GM19043 (cell line): ENCODE data around the gene COX4I2.
"Not testable (repeated sequence)": the region's sequence is repeated elsewhere in the genome, so short reads cannot be mapped to it uniquely, and the experiment has no call there.

Source experiments
- ATAC-seq: cut with Tn5 transposase; IDR thresholded peaks from one replicate; pipeline ENCODE4 v1.9.1; 2021; ENCODE audit warnings: low read depth; ENCODE audit not compliant: unreplicated experiment

Gene COX4I2

DNA sequence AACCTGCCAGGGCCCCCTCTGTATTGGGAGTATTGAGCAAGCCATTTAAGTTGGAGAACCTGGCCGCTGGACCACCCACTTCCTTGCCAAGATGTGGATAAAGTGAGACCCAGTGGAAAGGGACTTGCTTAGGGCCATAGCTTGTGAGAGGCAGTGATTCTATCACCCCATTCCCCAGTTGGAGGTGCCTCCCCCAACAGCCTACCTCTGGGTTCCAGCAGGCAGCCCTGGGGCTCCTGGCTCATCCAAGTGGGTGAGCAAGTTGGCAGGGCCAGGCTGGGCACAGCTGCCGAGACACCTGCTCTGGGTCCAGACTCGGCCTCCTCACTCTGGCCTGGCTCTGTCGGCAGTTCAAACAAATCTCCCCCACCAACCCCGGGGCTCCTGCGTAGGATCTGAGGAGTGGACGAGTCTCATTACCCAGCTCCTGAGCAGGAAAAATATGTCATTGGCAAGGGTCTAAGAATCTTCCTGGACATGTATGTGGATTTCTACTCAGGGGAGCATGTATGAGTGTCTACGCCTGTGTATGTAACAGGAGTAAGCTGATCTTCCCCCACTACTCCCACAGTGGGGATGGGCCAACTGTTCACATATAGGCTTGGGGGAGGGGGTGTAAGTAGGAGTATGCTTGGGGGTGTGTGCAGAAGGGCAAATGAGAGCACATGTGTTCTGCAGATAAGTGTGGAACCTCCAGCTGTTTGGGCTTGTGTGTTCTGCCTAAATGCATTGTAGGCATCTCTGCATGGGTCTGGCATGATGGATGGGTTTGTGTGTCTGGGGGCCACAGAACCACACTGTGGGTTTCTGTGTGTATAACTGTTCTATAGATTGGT is 30.7 kb upstream of the COX4I2 start:
- ATAC-seq, result no peak

DNA sequence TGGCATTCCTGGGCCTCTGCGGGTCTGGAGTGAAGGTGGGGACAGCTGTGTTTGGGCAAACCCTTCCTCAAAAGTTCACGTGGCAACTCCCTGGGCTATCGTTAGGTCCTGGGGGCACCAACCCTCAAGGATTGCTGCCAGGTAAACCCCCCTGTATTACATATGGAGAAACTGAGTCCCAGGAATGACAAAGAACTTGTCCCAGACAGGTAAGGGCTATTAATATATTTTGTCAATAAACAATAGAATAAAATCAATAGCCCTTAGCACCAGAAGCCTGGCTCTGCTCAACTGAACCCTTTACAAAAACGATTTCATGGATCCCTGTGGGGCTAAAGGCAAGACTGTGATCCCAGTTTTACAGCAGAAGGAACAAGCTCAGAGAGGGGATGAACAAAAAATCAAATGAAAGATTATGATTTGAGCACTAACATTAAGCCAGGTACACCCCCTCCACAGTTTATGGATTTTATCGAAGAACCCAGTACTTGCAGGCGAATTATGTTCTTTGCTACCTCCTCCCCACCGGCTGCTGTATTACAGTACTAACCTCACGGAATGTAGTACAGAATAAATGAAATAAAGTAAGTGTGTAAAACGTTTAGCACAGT is 30.0 kb upstream of the COX4I2 start:
- ATAC-seq, result no peak

DNA sequence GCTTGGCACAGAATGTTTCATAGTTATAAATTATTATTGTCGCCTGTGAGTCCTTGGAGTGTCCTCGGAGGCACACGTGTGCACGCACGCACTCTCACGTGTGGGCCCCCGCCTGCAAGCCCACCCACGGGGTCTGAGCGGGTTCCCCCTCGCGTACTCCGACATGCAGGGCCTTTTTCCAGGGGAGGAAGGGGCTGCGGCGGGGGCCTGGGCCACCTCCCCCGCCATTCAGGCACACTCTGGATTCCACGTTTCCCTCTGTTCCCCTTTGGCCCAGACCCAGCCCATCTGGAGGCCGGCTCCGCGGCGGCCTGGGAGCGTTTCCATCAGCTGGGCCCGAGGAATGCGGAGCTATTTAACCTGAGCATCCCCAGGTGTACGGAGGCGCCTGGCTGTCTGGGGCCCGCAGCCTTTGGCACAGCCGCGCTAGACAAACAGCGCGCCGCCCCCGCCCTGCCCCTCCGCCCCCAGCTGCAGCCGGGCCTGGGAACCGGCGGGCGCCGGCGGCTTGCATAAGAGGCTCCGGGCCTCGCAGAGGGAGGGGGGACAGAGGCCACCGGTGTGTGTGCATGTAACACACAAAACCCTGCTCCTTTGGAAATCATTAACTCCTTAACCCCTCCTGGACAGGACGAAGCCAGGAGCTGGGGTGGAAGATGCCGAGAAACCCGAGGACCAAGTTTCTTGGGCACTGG is 29.3 kb upstream of the COX4I2 start:
- no peak for ATAC-seq

DNA sequence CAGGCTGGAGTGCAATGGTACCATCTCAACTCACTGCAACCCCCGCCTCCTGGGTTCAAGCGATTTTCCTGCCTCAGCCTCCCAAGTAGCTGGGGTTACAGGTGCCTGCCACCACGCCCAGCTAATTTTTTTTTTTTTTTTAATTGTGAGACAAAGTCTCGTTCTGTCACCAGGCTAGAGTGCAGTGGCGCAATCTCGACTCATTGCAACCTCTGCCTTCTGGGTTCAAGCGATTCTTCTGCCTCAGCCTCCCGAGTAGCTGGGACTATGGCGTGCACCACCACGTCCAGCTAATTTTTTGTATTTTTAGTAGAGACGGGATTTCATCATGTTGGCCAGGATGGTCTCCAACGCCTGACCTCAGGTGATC is 25.5 kb upstream of the COX4I2 start:
- not testable (repeated sequence) for ATAC-seq

DNA sequence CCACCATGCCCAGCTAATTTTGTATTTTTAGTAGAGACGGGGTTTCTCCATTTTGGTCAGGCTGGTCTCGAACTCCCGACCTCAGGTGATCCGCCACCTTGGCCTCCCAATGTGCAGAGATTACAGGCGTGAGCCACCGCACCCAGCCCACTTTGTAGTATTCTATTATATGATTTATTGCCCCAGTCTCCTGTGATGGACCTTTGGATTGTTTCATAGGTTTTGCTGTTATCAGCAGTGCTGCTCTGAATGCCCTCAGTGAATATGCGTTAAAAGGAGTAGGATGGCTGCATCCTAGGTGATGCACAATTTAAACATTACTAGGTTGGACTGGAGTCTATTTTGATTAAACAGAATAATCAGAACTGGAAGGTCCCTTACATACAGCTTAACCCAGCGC is 22.3 kb upstream of the COX4I2 start:
- ATAC-seq, result no peak

DNA sequence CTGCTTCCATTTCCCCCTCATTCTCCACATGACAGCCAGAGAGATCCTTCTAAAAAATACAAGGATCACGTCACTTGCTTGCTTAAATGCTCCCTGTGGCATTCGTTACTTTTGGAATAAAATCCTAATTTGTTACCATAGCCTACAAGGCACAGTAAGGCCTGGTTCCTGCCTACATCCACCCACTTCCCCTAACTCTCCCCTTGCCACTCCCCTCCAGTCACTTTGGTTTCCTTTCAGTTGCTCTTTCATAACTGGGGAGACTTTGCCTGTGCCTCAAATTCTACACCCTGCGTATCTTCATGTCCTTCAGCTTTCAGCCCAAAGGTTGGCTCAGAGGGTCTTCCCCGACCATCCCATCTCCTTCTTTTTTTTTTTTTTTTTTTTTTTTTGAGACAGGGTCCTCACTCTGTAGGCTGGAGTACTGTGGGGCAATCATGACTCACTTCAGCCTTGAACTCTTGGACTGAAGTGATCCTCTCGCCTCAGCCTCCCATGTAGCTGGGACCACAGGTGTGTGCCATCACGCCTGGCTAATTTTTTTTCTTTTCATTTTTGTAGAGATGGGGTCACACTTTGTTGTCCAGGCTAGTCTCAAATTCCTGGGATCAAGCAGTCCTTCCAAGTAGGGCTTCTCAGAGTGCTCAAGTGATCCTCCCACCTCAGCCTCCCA is 20.1 kb upstream of the COX4I2 start:
- ATAC-seq, result no peak

DNA sequence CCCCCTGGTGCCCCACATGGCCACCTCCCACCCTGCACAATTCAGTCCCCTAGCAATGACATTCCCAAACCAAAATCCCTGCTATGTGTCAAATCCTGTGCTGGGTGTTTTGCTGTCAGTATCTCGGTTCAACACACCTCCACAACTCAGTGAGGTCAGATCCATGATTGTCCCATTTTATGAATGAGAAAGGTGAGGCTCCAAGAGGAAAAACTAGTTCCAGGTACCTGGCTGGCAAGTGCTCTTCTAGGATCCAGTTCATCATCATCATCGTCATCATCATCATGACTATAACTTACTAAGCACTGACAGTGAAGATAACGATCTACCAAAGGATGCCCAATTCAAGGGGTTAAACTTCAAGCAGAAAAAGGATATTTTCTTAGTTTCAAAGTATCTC is 17.5 kb upstream of the COX4I2 start:
- ATAC-seq, result no peak

DNA sequence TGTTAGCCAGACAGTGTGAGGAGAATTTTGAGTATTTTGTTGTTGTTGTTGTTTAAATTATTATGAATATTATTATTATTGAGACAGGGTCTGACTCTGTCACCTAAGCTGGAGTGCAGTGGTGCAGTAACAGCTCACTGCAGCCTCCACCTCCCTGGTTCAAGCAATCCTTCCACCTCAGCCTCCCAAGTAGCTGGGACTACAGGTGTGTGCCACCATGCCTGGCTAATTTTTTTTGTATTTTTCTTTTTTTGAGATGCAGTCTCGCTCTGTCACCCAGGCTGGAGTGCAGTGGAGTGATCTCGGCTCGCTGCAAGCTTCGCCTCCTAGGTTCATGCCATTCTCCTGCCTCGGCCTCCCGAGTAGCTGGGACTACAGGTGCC is 14.6 kb upstream of the COX4I2 start:
- not testable (repeated sequence) for ATAC-seq

DNA sequence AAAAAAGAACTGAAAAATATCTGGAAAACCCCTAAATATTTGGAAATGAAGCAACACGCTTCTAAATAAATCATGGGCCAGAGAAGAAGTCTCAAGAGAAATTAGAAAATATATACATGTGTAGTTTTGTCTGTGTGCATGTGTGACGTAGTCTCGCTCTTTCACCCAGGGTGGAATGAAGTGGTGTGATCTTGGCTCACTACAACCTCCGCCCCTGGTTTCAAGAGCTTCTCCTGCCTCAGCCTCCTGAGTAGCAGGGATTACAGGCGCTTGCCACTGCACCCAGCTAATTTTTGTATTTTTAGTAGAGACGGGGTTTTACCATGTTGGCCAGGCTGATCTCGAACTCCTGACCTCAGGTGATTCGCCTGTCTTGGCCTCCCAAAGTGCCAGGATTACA is 11.2 kb upstream of the COX4I2 start:
- ATAC-seq, result not testable (repeated sequence)

DNA sequence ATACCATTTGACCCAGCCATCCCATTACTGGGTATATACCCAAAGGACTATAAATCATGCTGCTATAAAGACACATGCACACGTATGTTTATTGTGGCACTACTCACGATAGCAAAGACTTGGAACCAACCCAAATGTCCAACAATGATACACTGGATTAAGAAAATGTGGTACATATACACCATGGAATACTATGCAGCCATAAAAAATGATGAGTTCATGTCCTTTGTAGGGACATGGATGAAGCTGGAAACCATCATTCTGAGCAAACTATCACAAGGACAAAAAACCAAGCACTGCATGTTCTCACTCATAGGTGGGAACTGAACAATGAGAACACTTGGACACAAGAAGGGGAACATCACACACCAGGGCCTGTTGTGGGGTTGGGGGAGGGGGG is 9.7 kb upstream of the COX4I2 start:
- not testable (repeated sequence) for ATAC-seq

DNA sequence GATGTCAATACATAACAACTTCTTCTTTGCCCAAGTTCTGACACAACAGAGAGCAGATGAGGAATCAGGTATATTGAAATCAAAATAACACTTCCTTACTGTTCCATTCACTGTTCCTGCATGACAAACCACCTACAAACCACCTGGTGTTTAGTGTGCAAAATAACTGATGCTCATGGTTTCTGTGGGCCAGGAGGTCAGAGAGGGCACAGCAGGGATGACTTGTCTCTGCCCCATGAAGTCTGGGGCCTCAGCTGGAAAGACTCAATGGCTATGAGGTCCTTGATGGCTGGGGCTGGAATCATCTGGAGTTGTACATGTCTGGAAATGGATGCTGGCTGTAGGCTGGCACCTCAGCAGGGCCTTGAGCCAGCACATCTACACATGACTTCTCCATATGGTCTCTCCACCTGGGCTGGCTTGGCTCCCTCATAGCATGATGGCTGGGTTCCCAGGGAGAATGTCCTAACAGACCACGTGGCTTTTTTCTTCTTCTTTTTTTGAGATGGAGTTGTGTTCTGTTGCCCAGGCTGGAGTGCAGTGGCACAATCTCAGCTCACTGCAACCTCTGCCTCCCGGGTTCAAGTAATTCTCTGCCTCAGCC is 7.4 kb upstream of the COX4I2 start:
- no peak for ATAC-seq

DNA sequence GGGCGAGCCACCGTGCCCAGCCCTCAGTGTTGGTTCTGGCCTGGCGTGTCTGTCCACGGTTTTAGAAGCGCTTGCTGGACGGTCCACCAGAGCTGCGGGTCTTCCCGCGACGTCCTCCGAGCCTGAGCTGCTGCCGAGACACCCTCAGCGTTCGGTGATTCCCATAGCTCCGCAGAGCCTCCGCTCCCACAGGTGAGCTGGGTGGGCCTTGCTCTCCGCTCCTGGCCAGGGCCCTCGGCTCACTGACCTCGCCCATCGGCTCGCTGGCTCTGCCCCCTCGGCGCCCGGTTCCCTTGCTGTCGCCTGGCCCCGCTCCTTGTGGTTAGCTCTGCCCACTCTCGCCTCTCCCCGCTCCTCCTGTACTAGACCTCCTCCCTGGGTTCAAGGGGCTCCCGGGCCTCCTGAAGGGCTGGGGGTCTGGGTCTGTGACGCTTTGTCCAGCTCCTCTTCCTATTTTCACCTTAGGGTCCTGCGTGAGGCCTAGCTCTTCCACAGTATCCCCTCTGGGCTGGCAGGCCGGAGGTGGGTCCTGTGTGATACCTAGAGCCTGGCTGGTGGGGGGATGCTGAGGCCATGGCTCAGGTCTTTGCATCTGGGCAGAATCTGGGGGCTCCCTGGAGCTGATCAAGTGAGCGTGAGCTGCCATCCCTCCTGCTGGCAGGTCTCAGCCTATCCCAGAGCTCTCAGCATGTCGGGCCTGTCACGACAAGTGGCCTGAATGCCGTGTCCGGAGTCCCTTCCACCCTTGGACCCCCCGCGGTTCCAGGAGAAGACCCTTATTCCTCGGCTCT is 5.0 kb upstream of the COX4I2 start:
- ATAC-seq, result no peak

DNA sequence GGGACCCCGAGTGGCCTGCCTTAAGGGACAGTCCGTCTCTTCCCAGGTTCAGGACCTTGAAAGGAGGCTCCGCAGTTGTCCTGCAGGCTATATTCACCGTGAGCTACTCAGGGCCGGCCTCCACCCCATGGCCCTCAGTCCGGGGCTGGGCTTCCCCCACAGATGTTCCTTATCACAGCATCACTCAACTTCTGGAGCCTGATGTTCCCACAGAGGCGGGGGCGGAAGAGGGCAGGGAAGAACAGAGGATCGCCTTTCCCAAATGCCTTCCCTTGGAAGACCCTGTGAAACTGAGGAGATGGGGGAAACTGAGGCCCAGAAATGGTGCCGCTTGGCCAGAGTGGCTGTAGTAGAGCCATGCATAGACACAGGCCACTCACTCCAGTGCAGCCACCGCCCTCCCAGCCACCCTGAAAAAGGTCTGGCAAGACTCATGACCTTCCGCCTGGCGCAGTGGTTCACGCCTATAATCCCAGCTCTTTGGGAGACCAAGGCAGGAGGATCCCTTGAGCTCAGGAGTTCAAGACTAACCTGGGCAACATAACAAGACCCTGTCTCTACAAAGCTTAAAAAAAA is 4.3 kb upstream of the COX4I2 start:
- no peak for ATAC-seq

DNA sequence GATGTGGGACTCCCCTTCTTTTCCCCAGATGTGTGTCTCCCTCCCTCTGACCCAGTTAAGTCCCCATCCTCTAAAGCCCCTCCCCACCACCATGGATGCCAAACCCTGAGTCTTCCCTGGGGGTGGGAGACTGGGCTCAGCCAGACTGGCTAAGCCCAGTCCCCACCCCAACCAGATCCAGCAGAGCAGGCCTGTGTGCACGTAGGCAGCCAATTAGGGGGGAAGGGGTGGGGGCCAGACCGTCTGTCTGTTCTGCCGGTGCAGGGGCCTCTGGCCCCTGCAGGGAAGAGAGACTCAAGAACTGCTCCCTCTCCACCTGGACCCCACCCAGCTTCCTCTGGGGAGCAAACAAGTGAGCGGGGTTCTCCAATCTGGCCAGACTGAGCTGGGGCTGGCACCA is 605 bp downstream of the COX4I2 start:
- no peak for ATAC-seq

DNA sequence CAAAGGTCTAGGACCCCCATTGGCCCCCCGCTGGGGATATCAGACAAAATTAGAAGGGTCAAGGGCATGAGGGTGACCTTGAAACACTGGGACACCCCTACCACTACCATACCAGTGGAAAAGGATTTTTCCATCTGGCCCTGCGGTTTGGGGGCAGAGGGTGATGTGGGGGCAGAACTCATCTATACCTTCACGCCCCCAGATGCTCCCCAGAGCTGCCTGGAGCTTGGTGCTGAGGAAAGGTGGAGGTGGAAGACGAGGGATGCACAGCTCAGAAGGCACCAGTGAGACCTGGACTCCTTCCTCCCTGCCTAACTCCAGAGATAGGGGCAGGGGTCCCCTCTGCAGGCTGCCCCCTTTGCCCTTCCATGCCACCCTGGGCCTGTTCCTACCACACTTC is 1.1 kb downstream of the COX4I2 start:
- no peak for ATAC-seq

DNA sequence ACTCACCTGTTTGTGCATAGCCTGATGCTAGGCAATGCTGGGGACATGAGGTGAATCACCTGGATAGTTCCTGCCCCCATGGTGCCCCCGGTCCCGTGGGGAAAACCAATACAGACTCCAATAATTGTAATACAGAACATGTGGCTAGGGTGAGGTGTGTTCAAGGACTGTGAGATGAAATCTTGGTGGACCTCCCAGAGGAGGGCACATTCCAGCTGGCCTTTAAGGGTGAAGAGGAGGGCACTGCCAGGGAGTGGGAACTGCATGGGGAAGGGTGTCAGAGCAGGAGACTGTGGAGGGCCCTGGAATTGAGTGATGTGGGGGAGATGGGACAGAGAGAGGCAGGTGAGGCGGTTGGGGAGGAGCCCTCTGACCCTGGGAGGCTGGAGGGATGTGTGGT is 2.5 kb downstream of the COX4I2 start:
- ATAC-seq, result no peak

DNA sequence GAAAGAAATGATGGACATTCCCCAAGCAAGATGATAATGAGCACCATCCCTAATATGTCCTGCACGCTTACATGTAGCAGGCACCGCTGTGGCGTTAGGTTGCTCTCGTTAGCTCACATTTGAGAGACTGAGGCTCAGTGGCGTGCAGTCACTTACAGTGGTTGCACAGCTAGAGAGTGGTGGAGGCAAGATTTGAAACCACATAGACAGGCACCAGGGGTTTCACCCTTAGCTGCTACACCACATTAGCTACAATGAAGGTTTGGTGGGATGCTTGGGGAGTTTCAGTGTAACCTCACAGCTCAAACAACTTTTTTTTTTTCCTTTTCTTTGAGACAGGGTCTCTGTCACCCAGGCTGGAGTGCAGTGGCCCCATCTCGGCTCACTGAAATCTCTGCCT is 3.7 kb downstream of the COX4I2 start:
- no peak for ATAC-seq

DNA sequence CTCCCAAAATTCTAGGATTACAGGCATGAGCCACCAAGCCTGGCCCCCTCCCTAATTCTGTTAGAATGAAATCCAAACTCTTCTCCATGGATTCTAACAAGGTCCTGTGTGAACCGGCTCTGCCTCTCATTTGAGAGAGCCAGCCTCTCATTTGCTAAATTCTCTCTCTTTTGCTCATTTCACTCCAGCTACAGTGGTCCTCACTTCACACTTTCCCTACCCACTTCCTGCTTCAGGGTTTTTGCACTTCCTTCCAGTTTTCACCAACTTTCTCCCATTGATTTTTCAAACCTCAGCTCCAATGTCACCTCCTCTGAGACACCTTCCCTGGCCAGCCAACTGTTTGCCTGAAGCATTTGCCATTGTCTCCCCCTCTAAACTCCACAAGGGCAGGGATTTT is 5.1 kb downstream of the COX4I2 start:
- ATAC-seq, result no peak

DNA sequence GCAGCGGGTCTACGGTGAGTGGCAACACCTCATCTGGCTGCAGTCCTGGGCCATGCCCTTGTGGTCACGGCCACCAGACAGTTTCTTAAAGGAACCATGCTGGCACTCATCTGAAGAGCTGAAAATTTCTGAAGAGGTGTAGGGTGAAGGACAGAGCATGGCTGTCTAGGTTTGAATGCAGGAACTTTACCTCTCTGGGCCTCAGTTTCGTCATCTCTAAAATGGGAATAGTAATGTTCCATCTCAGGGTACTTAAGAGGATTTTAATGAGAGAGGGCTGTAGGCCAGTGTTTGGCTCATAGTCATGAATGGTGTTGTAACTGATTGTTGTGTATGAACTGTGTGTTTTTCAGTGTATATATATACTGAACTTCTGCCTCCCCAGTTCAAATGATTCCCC is 5.8 kb downstream of the COX4I2 start:
- ATAC-seq, result no peak

DNA sequence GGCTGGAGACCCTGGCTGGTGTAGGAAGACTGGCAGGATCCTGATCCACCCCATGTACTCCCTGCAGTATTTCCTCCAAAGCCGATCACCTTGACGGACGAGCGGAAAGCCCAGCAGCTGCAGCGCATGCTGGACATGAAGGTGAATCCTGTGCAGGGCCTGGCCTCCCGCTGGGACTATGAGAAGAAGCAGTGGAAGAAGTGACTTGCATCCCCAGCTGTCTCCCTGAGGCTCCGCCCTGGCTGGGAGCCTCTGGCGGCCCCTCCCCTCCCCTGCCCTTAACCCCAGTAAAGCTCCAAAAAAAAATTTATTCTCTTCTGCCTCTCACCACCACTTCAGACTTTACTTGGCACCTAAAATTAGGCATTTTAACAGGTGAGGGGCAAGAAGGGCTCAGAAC is 7.0 kb downstream of the COX4I2 start:
- ATAC-seq, result no peak
